ENCODE measurements around the gene MED27. TPM values are rescaled to one million over a fixed set of nuclear protein-coding genes. Genes with fewer than 3 reads are reported as not detected.

The MED27 gene
- total and polyA plus RNA-seq, 2 of the 4 experiments (the other 2 are of a cell fraction), result 50.2 to 63.4 TPM

DNA sequence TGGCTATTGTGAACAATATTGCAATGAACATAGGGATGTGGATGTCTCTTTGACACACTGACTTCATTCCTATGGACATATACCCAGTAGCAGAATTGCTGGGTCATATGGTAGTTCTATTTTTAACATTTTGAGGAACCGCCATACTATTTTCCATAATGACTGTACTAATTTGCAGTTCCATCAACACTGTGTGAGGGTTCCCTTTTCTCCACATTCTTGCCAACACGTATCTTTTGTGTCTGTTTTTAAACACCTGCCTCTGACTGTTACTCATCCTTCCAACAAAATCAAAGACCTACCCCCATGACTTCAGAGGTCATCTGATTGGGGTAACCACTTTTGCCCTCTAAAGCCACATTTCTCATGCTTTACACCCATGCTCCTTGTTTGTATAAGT is 133.5 kb downstream of the MED27 start:
- TF ChIP-seq, protein P1, sequence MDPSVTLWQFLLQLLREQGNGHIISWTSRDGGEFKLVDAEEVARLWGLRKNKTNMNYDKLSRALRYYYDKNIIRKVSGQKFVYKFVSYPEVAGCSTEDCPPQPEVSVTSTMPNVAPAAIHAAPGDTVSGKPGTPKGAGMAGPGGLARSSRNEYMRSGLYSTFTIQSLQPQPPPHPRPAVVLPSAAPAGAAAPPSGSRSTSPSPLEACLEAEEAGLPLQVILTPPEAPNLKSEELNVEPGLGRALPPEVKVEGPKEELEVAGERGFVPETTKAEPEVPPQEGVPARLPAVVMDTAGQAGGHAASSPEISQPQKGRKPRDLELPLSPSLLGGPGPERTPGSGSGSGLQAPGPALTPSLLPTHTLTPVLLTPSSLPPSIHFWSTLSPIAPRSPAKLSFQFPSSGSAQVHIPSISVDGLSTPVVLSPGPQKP (IDR thresholded peaks at IDR 0.05; ENCODE audit: borderline replicate concordance, low read depth, low read length), result no peak
- TF ChIP-seq CHD1 (IDR thresholded peaks at IDR 0.05; ENCODE audit: low read depth, low read length) (no peak), MXI1 (IDR thresholded peaks at IDR 0.05; ENCODE audit: borderline replicate concordance, low read depth, low read length) (no peak), POLR2A (IDR thresholded peaks at IDR 0.05; ENCODE audit: low read depth, low read length) (no peak), RFX5 (IDR thresholded peaks at IDR 0.05; ENCODE audit: low read depth, low read length) (no peak), RCOR1 (IDR thresholded peaks at IDR 0.05; ENCODE audit: insufficient replicate concordance, low read length) (no peak), FOS (IDR thresholded peaks at IDR 0.05; ENCODE audit: low read depth, low read length) (no peak), BHLHE40 (IDR thresholded peaks at IDR 0.05; ENCODE audit: low read depth, low read length) (no peak), SMC3 (IDR thresholded peaks at IDR 0.05; ENCODE audit: low read depth, low read length) (no peak), NFE2L2 (IDR thresholded peaks at IDR 0.05; ENCODE audit: low read depth, low read length) (no peak), RAD21 (IDR thresholded peaks at IDR 0.05; ENCODE audit: low read length) (no peak), CEBPB (IDR thresholded peaks at IDR 0.05; ENCODE audit: low read depth, low read length) (no peak)
- TF ChIP-seq, protein P2, sequence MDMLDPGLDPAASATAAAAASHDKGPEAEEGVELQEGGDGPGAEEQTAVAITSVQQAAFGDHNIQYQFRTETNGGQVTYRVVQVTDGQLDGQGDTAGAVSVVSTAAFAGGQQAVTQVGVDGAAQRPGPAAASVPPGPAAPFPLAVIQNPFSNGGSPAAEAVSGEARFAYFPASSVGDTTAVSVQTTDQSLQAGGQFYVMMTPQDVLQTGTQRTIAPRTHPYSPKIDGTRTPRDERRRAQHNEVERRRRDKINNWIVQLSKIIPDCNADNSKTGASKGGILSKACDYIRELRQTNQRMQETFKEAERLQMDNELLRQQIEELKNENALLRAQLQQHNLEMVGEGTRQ (IDR thresholded peaks at IDR 0.05; ENCODE audit: low read depth, low read length), result no peak
- TF ChIP-seq, protein P3, sequence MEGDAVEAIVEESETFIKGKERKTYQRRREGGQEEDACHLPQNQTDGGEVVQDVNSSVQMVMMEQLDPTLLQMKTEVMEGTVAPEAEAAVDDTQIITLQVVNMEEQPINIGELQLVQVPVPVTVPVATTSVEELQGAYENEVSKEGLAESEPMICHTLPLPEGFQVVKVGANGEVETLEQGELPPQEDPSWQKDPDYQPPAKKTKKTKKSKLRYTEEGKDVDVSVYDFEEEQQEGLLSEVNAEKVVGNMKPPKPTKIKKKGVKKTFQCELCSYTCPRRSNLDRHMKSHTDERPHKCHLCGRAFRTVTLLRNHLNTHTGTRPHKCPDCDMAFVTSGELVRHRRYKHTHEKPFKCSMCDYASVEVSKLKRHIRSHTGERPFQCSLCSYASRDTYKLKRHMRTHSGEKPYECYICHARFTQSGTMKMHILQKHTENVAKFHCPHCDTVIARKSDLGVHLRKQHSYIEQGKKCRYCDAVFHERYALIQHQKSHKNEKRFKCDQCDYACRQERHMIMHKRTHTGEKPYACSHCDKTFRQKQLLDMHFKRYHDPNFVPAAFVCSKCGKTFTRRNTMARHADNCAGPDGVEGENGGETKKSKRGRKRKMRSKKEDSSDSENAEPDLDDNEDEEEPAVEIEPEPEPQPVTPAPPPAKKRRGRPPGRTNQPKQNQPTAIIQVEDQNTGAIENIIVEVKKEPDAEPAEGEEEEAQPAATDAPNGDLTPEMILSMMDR (conservative IDR thresholded peaks at IDR 0.05; ENCODE audit: low read depth, low read length), result no peak
- DNase-seq, result no peak
- H4K91ac ChIP-seq (ENCODE audit: insufficient read depth, low read depth, low read length), result no peak overlapping the region
- ATAC-seq (ENCODE audit: low read depth), result no peak
- H4K20me1 ChIP-seq (ENCODE audit: insufficient read depth, low read length), result peaks cover 8% of the 10 kb centered on the region; the same call in 1 of the 2 replicates
- H3K4ac ChIP-seq (ENCODE audit: low read depth, low read length), result no peak overlapping the region
- no peak overlapping the region for H2BK15ac ChIP-seq (ENCODE audit: low read depth, low read length)
- H3K18ac ChIP-seq (ENCODE audit: low read depth, low read length), result no peak overlapping the region
- H2AK9ac ChIP-seq (replicated peaks; ENCODE audit: low read depth, low read length, poor library complexity), result no peak overlapping the region
- H3K23ac ChIP-seq (ENCODE audit: low read depth, low read length), result no peak overlapping the region
- in situ Hi-C loops (cut with MboI; ENCODE audit: low sequenced_read_pairs) (no loop called here), dilution Hi-C loops (cut with HindIII; ENCODE audit: low sequenced_read_pairs, unreplicated experiment) (no loop called here), intact Hi-C loops (cut with micrococcal nuclease) (no loop called here)
- H2AFZ ChIP-seq (replicated peaks; ENCODE audit: low read length, poor library complexity), result no peak overlapping the region
- no peaks in the 10 kb centered on the region for H3K36me3 ChIP-seq (ENCODE audit: control insufficient read depth, insufficient read depth, low read length)
- no peaks in the 10 kb centered on the region for H3K4me1 ChIP-seq (ENCODE audit: control insufficient read depth, insufficient read depth, low read length)
- H2BK5ac ChIP-seq (ENCODE audit: low read depth, low read length, poor library complexity, severe bottlenecking), result no peak overlapping the region
- H2BK120ac ChIP-seq (ENCODE audit: low read depth, low read length), result no peak overlapping the region
- no TSS peak for BruUV-seq (replicated peaks)
- peaks cover 7 to 44% of the 10 kb centered on the region in 2 experiments for H3K79me1 ChIP-seq (ENCODE audit: low read depth in 1 of 2, low read length in 2 of 2)
- H2BK20ac ChIP-seq (ENCODE audit: low read depth, low read length), result no peak overlapping the region
- peaks cover 10% of the 10 kb centered on the region; the same call in 1 of the 2 replicates for H3K9me1 ChIP-seq (ENCODE audit: insufficient read depth, low read length)
- no peak overlapping the region for H4K8ac ChIP-seq (ENCODE audit: low read depth in 2 of 2, low read length in 2 of 2)
- no peak overlapping the region for H3K9ac ChIP-seq (ENCODE audit: low read depth, low read length)
- H2AK5ac ChIP-seq (ENCODE audit: low read depth, low read length), result no peak overlapping the region
- no peaks in the 10 kb centered on the region for H3K27me3 ChIP-seq (ENCODE audit: control insufficient read depth, insufficient read depth, low read length)
- no peak overlapping the region for H3K14ac ChIP-seq (replicated peaks; ENCODE audit: low read depth, low read length)
- WGBS, 2 experiments (ENCODE audit: extremely low coverage in 2 of 2, insufficient read length in 1 of 2), result 100% methylated on average over 1 of the region's 2 CpGs; no CpG with 5 or more reads in 1 of the 2 experiments
- H3K56ac ChIP-seq (ENCODE audit: extremely low read depth, insufficient read depth, low read length), result no peak overlapping the region
- no peak overlapping the region for H3K4me2 ChIP-seq (ENCODE audit: low read depth, low read length)
- no peaks in the 10 kb centered on the region for H3K9me3 ChIP-seq (ENCODE audit: control insufficient read depth, insufficient read depth, low read length)
- no peak overlapping the region for H4K5ac ChIP-seq (ENCODE audit: low read depth, low read length)
- no peak overlapping the region for H3K27ac ChIP-seq (ENCODE audit: insufficient read depth, low read length)
- no peak overlapping the region for H3K4me3 ChIP-seq (ENCODE audit: insufficient read depth, low read depth, low read length)
- ChIA-PET CTCF (no interaction called here), POLR2A (ENCODE audit: unreplicated experiment) (no interaction called here)
